ENCODE results near the gene GRAMD1B.

The GRAMD1B gene

DNA sequence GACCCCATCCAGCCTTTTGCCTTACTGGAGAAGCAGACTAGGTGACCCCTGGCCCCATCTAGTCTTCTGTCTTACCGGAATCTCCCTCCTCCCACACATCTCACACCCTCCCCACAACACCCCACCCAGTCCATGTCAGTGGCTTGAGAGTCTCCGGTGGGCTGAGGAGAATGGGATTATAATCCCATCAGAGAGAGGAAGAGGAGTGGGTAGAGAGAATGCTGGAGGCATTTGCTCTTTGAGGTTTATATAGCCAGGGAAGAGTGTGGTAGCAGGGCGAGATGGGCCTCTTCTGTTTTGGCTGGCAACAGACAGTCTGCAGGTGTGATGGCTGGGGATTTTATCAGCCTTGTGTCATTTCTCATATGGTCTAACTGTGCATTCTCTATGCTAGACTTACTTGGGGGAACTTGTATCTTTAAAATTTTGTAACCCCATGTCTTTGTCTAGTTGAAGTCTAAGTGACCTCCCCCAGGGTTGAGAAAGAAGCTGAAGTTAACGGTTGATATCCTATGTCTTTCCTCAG is 50.3 kb downstream of the GRAMD1B start:
- no peaks in the 10 kb centered on the region for H3K9me3 ChIP-seq
- H3K36me3 ChIP-seq, result no peaks in the 10 kb centered on the region
- H3K27ac ChIP-seq, result peak overlapping the region; percentile 69
- no peak overlapping the region for H3K4me3 ChIP-seq (ENCODE audit: low read depth in 1 of 2, low read length in 1 of 2)
- no peaks in the 10 kb centered on the region for H3K27me3 ChIP-seq
- H3K4me1 ChIP-seq (ENCODE audit: control insufficient read depth in 1 of 2, insufficient read depth in 1 of 2, low read depth in 1 of 2, low read length in 1 of 2), result peaks cover 57 to 60% of the 10 kb centered on the region in 2 experiments
- TF ChIP-seq, protein P1, sequence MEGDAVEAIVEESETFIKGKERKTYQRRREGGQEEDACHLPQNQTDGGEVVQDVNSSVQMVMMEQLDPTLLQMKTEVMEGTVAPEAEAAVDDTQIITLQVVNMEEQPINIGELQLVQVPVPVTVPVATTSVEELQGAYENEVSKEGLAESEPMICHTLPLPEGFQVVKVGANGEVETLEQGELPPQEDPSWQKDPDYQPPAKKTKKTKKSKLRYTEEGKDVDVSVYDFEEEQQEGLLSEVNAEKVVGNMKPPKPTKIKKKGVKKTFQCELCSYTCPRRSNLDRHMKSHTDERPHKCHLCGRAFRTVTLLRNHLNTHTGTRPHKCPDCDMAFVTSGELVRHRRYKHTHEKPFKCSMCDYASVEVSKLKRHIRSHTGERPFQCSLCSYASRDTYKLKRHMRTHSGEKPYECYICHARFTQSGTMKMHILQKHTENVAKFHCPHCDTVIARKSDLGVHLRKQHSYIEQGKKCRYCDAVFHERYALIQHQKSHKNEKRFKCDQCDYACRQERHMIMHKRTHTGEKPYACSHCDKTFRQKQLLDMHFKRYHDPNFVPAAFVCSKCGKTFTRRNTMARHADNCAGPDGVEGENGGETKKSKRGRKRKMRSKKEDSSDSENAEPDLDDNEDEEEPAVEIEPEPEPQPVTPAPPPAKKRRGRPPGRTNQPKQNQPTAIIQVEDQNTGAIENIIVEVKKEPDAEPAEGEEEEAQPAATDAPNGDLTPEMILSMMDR (IDR thresholded peaks at IDR 0.05), result no peak

DNA sequence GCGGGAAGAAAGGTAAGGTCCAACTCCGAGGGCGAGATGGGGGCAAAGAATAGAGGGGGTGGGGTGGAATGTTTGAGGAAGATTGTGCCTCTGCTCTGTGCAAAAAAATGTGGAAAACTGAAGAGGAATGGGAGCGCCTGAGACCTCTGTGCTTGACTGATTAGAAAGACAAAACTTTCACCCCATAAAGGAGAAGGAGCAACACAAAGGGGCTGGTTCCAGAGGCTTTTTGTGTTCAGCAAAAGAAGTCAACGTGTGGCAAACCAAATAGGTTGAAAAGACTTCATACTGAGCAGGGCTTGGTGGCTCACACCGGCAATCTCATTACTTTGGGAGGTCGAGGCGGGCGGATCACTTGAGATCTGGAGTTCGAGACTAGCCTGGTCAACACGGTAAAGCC is 50.8 kb downstream of the GRAMD1B start:
- no peaks in the 10 kb centered on the region for H3K36me3 ChIP-seq
- H3K4me1 ChIP-seq (ENCODE audit: control insufficient read depth in 1 of 2, insufficient read depth in 1 of 2, low read depth in 1 of 2, low read length in 1 of 2), result peaks cover 57 to 60% of the 10 kb centered on the region in 2 experiments
- H3K27ac ChIP-seq, result peak overlapping the region; percentile 69
- TF ChIP-seq, protein P1 (IDR thresholded peaks at IDR 0.05), result no peak
- H3K27me3 ChIP-seq, result no peaks in the 10 kb centered on the region
- no peak overlapping the region for H3K4me3 ChIP-seq (ENCODE audit: low read depth in 1 of 2, low read length in 1 of 2)
- no peaks in the 10 kb centered on the region for H3K9me3 ChIP-seq

DNA sequence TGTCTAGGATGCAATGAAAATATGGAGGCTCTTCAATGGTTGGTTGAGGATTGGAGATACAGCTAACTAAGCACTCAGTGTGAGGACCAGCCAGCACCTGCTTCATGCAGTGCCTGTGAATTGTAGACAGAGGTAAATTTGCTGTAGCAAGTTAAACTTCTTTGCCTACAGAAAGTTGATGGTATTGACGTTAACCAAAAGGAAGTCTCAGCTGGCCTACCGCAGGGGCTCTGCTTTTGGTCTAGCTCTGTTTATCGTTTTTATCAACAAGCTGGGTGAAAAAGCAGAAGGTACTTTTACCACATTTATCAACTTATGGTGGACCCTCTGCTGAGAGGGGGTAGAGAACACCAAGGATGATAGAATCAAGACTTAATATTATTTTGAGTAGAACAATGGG is 51.6 kb downstream of the GRAMD1B start:
- peaks cover 57 to 60% of the 10 kb centered on the region in 2 experiments for H3K4me1 ChIP-seq (ENCODE audit: control insufficient read depth in 1 of 2, insufficient read depth in 1 of 2, low read depth in 1 of 2, low read length in 1 of 2)
- H3K27me3 ChIP-seq, result no peaks in the 10 kb centered on the region
- H3K4me3 ChIP-seq (ENCODE audit: low read depth in 1 of 2, low read length in 1 of 2), result no peak overlapping the region
- H3K36me3 ChIP-seq, result no peaks in the 10 kb centered on the region
- H3K9me3 ChIP-seq, result no peaks in the 10 kb centered on the region
- TF ChIP-seq, protein P1 (IDR thresholded peaks at IDR 0.05), result no peak
- H3K27ac ChIP-seq, result peak overlapping the region; percentile 69

DNA sequence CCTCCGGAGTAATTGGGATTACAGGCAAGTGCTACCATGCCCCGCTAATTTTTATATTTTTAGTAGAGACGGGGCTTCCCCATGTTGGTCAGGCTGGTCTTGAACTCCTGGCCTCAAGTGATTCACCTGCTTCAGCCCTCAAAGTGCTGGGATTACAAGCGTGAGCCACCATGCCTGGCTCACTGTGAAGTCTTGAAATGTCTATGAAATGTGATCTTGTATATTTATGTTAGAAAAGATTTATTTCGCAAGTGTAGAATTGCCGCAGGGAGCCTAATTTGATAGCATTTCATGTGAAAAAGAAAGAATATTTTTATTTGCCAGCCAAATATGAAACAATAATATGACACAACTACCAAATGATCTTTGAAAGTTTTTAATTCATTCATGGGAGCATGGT is 52.1 kb downstream of the GRAMD1B start:
- Histone ChIP-seq H3K4me1 (ENCODE audit: control insufficient read depth in 1 of 2, insufficient read depth in 1 of 2, low read depth in 1 of 2, low read length in 1 of 2) (peaks cover 60 to 62% of the 10 kb centered on the region in 2 experiments), H3K27me3 (no peaks in the 10 kb centered on the region), H3K27ac (no peak overlapping the region), H3K4me3 (ENCODE audit: low read depth in 1 of 2, low read length in 1 of 2) (no peak overlapping the region), H3K9me3 (no peaks in the 10 kb centered on the region), H3K36me3 (no peaks in the 10 kb centered on the region)
- TF ChIP-seq, protein P1 (IDR thresholded peaks at IDR 0.05), result no peak

DNA sequence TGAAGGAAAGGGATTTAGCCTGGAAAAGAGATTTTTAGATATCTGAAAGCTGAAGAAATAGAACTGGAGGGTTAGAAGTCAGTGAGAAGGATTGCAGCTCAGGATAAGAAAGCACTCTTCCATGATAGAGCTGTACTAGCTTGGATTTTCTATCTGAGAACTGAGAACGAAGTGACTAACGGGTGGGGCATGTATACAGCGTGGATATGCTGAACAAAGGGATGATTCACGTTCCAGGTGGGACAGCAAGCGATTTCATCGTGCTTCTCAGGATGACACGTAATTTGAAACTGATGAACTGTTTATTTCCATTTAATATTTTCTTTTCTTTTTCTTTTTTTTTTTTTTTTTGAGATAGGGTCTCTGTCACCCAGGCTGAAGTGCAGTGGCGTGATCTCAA is 53.0 kb downstream of the GRAMD1B start:
- peaks cover 68% of the 10 kb centered on the region in 2 experiments for H3K4me1 ChIP-seq (ENCODE audit: control insufficient read depth in 1 of 2, insufficient read depth in 1 of 2, low read depth in 1 of 2, low read length in 1 of 2)
- H3K27me3 ChIP-seq, result no peaks in the 10 kb centered on the region
- no peaks in the 10 kb centered on the region for H3K9me3 ChIP-seq
- no peak overlapping the region for H3K4me3 ChIP-seq (ENCODE audit: low read depth in 1 of 2, low read length in 1 of 2)
- no peaks in the 10 kb centered on the region for H3K36me3 ChIP-seq
- H3K27ac ChIP-seq, result no peak overlapping the region
- TF ChIP-seq, protein P1 (IDR thresholded peaks at IDR 0.05), result no peak

Data from neutrophil (primary cell).